Esophagus (tissue), 2 donors: ENCODE results near the gene PHF21B. TPM values are rescaled to one million over a fixed set of nuclear protein-coding genes. Genes with fewer than 3 reads are reported as not detected.
"Not testable (repeated sequence)": the region's sequence is repeated elsewhere in the genome, so short reads cannot be mapped to it uniquely, and the experiment has no call there.

Experiments used
- H3K27ac ChIP-seq, 2 donors: one replicate each; pipeline ENCODE4 v1.5.1; 2013; ENCODE audit warnings: low read depth in 2 of 2, mild to moderate bottlenecking in 2 of 2, inconsistent platforms in 1 of 2, low read length in 1 of 2, moderate library complexity in 1 of 2
- H3K27me3 ChIP-seq, 2 donors: one replicate each; pipeline ENCODE4 v1.6.1; 2013; ENCODE audit warnings: low read length in 2 of 2, control low read depth in 1 of 2, mild to moderate bottlenecking in 1 of 2; ENCODE audit not compliant: insufficient read depth in 2 of 2, control insufficient read depth in 1 of 2
- H3K36me3 ChIP-seq, 2 donors: one replicate each; pipeline ENCODE4 v1.6.1; 2013; ENCODE audit warnings: low read length in 1 of 2; ENCODE audit not compliant: control insufficient read depth in 2 of 2, insufficient read depth in 2 of 2
- H3K4me1 ChIP-seq, 2 donors: one replicate each; pipeline ENCODE4 v1.6.1; 2013; ENCODE audit warnings: low read length in 1 of 2; ENCODE audit not compliant: control insufficient read depth in 2 of 2, insufficient read depth in 2 of 2
- H3K4me3 ChIP-seq, 2 donors: one replicate each; pipeline ENCODE4 v1.5.1; 2013; ENCODE audit warnings: low read length in 2 of 2, mild to moderate bottlenecking in 2 of 2, low read depth in 1 of 2, moderate library complexity in 1 of 2
- H3K9me3 ChIP-seq, 2 donors: one replicate each; pipeline ENCODE4 v1.6.1; 2013; ENCODE audit warnings: mild to moderate bottlenecking in 2 of 2, low read depth in 1 of 2, low read length in 1 of 2, moderate library complexity in 1 of 2; ENCODE audit not compliant: control insufficient read depth in 2 of 2, insufficient read depth in 1 of 2
- WGBS, 2 donors: extraction: QIAGEN DNeasy Blood & Tissue Kit; methylation state at CpG; one replicate each; pipeline ENCODE4 v1.1.7; 2013; 5-methylcytosine and 5-hydroxymethylcytosine counted together
- polyA plus RNA-seq, 2 donors: library from polyadenylated mRNA; stranded (reverse); fragments of 200-250 nt; gene quantifications; one replicate each; pipeline ENCODE4 v1.2.3, GENCODE V29; 2013
- donor health status: healthy with polysubstance abuse.
- donor health status: Bipolar disorder and iron deficiency.

PHF21B gene
- polyA plus RNA-seq, 2 donors = 0.08 to 0.25 TPM

DNA sequence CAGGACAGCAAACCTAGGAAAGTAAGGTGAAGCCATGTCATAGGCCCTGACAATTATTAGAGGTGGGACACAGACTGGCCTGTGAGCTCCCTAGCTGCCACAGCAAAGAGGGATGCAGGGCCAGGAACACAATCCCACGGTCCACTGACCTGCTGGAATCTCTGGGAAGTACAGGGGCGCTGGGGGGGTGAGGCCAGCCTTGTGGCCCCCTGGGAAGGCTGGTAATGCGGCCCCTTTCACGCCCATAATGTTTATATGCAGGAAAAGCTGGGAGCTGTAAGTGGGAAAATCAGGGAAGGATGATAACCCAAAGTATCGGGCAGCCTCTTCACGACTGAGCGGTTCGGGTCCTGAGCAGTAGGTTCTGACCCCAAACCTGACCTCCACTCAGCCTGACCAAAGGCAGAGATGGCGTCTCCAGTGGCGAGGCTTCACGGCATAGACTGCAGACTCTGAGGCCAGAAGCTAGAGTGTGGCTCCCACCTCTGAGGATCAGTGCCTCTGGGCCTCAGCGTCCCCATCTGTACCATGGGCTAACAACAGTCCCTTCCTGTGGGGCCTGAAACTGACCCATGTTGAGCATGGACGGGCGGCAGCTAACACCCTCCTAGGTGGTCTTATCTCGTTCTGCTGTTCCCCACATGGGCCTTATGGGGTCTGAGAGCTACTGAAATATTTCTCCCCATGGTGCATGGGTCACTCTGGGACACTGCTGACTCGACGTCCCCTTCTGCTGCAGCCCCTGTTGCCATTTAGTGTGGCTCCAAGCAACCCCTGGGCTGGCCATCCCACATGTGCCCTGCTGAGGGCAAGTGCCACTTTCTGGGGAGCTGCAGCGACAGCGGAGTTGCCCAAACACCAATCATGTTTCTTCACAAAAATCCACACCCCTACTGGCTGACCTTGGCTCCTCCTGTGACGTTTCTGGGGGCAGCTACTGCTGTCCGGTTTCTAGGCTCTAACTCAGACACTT is 101.8 kb downstream of the PHF21B start:
- WGBS, 2 donors = 87 to 89% methylated on average over 21 of the region's 21 CpGs
- H3K4me1 ChIP-seq = no peaks in the 10 kb centered on the region
- no peak overlapping the region for H3K27ac ChIP-seq
- H3K36me3 ChIP-seq = no peaks in the 10 kb centered on the region
- peaks cover 0 to 3% of the 10 kb centered on the region in 2 donors for H3K9me3 ChIP-seq
- no peaks in the 10 kb centered on the region for H3K27me3 ChIP-seq
- no peak overlapping the region for H3K4me3 ChIP-seq

DNA sequence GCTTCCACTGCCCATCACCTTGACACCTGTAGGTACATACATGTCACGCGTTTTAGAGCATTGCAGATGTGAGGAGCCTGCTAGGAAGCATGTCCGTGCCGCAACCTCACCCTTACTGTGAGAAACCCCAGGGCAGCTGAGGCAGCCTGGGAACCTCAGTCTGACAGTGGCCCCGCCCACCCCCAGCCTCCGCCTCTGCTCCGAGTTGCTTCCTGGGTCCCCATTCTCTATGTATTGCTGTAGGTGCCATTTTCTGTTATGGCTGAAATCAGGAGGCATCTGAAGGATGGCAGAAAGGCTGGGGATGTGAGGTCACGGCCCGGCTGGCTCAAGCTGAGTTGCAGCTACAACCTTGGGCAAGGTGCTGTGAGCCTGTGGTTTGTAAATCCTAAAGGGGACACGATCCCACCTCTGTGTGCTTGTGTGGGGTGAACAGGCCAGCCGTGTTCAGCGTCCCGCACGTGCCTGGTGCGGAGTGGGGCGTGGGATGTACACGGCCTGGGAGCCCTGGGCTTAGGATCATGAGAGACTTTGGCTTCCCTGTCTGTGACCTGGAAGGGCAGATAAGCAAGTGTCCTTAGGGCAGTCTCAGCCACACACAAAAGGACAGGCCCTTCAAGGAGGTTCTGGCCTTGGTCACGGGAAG is 102.7 kb downstream of the PHF21B start:
- Histone ChIP-seq H3K4me3 (no peak overlapping the region), H3K9me3 (peaks cover 2 to 3% of the 10 kb centered on the region in 2 donors)
- 88 to 89% methylated on average over 18 of the region's 18 CpGs for WGBS, 2 donors

DNA sequence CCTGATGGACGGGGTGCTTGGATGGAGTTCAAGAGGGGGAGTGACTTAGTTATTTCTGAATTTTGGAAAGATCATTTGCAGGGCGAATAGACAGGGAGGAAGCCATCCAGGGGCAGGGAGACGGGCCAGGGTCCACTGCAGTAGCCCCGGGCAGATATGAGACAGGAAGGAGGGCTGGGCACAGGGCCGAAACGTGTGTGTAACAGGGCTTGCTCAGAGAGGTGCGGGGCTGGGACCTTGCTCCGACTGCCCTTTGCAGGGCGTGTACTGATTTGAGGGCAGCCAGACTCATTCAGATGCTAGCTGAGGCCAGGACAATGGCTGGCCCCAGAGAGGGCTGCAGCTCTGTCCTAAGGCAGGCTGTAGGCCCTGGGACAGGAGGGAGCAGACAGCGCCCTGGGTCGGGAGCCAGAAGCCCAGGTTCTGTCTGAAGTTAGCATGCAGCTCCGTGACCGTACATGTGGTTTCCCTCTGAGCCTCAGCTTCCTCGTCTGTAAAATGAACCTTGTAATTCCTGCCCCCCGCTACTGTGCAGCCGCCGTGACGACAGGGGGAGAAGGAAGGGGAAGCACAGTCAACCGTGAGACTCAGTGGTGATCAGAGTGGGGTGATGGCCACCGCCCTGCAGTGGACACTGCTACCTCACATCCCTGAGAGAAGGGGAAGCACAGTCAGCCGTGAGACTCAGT is 103.4 kb downstream of the PHF21B start:
- no peaks in the 10 kb centered on the region for H3K27me3 ChIP-seq
- no peak overlapping the region for H3K4me3 ChIP-seq
- H3K36me3 ChIP-seq = no peaks in the 10 kb centered on the region
- no peak overlapping the region for H3K27ac ChIP-seq
- WGBS, 2 donors = 87 to 88% methylated on average over 21 of the region's 21 CpGs
- peaks cover 2 to 6% of the 10 kb centered on the region in 2 donors for H3K9me3 ChIP-seq
- H3K4me1 ChIP-seq = no peaks in the 10 kb centered on the region

More for the DNA sequence above, 102.7 kb downstream of the PHF21B start:
- H3K4me1 ChIP-seq = no peaks in the 10 kb centered on the region
- no peaks in the 10 kb centered on the region for H3K36me3 ChIP-seq
- H3K27me3 ChIP-seq = no peaks in the 10 kb centered on the region
- H3K27ac ChIP-seq = no peak overlapping the region

DNA sequence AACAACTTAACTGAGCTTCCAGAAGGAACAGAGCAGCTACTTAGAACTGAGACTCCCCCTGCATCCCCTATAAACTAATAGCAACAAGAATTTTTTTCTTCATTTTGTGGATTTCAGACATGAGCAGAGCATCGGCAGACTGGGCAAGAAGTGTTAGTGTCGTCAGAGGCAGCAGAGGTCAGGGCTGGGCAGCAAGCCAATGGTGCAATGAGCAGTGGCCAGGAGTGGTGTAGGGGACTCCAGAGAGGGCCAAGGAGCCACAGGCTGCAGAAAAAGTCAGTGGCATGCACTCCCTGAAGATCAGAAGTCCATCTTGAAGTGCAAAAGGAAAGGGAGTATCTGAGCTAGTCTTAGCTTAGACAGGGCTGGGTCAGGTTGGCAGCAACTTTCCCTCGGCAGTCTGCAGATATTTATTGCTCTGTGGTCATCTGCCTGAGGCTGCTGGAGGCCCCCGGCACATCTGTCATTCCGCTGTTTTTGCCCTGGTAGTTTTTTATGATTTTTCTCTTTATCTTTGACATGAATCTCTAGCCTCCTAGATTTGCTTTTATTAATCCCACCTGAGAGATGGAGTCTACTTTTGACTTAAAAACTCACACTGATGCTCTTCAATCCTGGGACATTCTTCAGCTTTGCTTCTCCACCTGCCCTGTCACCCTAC is 105.2 kb downstream of the PHF21B start:
- H3K4me3 ChIP-seq, H3K36me3 ChIP-seq, H3K27me3 ChIP-seq, H3K27ac ChIP-seq, H3K9me3 ChIP-seq, H3K4me1 ChIP-seq: not testable (repeated sequence)
- WGBS, 2 donors = 63 to 65% methylated on average over 3 of the region's 5 CpGs

DNA sequence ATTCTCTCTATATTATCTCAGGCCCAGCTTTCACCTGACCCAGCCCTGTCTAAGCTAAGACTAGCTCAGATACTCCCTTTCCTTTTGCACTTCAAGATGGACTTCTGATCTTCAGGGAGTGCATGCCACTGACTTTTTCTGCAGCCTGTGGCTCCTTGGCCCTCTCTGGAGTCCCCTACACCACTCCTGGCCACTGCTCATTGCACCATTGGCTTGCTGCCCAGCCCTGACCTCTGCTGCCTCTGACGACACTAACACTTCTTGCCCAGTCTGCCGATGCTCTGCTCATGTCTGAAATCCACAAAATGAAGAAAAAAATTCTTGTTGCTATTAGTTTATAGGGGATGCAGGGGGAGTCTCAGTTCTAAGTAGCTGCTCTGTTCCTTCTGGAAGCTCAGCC is 106.6 kb downstream of the PHF21B start:
- H3K4me3 ChIP-seq, H3K36me3 ChIP-seq, H3K9me3 ChIP-seq, H3K4me1 ChIP-seq, H3K27ac ChIP-seq, H3K27me3 ChIP-seq: not testable (repeated sequence)
- WGBS, 2 donors = no CpG with 5 or more reads among the region's 2 CpGs

DNA sequence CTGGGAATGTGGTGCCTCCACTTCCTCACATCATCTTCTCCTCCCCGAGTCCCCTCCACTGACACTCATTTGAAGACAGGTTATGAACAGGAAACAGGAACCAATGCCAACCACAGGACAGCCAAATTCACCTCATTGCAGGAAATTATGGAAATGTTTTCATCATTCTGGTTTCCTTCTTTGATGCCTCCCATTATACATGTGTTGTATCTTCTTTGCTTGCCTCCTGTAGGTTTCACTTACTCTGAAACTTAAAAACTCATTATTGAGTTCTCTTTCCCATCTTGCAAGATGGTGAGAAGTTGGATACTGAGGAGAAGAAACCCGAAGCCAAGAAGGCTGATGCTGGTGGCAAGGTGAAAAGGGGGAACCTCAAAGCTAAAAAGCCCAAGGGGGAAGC is 108.5 kb downstream of the PHF21B start:
- Histone ChIP-seq H3K9me3 (peaks cover 6 to 12% of the 10 kb centered on the region in 2 donors), H3K4me1 (no peaks in the 10 kb centered on the region), H3K4me3 (no peak overlapping the region), H3K27ac (no peak overlapping the region), H3K27me3 (no peaks in the 10 kb centered on the region), H3K36me3 (no peaks in the 10 kb centered on the region)
- WGBS, 2 donors = 65 to 69% methylated on average over 2 of the region's 2 CpGs

DNA sequence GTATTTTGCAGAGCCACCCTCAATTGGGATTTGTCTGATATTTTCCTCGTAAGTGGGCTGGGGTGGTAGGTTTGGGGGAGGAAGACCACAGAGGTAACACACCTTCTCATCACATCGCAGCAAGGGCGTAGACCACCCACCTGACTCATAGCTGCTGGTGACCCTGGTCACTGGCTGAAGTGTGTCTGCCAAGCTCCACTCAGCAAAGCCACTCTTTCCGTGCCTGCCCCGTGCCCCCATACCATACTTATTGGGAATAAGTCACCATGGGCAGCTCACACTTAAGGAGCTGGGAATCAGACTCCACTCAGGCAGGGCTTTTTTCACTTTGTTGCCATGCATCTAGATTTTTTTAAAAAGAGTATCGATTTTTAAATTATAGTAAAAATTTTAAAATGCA is 111.6 kb downstream of the PHF21B start:
- no peak overlapping the region for H3K4me3 ChIP-seq
- 91 to 95% methylated on average over 6 of the region's 6 CpGs for WGBS, 2 donors
- H3K4me1 ChIP-seq = no peaks in the 10 kb centered on the region
- no peaks in the 10 kb centered on the region for H3K36me3 ChIP-seq
- no peaks in the 10 kb centered on the region for H3K27me3 ChIP-seq
- peaks cover 6 to 12% of the 10 kb centered on the region in 2 donors for H3K9me3 ChIP-seq
- H3K27ac ChIP-seq = no peak overlapping the region

DNA sequence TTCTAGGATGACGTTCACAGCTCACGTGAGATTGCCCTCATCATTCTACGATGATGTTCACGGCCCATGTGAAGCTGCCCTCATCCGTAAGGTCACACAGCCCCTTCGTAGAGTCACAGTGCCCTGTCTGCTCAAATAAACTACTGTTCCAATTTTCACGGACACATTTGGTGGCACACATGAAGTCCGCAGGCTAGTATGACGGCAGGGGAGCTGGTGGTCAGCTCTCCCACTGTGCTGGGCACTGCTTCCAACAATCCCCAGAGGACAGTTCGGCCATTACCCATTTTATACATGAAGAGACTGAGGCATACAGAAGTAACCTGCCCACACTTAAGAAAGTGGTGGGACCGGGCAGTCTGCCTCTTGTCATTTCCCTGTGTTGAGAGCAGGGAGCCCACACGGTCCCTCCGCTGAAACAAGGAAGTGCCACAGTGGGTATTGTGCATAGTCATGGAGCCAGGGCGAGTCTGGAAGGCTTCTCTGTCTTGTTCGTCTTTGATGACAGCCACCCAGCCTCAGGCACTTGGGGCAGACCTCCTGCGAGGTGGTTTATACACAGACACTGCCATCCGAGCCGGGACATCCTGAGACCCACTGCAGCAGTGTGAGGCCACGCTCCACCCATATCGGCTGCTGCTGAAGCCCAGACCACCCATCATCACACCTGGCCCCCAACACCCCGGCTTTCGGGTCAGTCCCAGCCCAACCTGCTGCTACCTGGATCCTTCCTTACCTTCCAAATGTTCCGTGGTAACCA is 114.3 kb downstream of the PHF21B start:
- WGBS, 2 donors = 81 to 84% methylated on average over 23 of the region's 23 CpGs
- H3K27ac ChIP-seq = no peak overlapping the region
- no peak overlapping the region for H3K4me3 ChIP-seq
- H3K36me3 ChIP-seq = no peaks in the 10 kb centered on the region
- H3K27me3 ChIP-seq = no peaks in the 10 kb centered on the region
- H3K9me3 ChIP-seq = peaks cover 0 to 3% of the 10 kb centered on the region in 2 donors
- no peaks in the 10 kb centered on the region for H3K4me1 ChIP-seq

DNA sequence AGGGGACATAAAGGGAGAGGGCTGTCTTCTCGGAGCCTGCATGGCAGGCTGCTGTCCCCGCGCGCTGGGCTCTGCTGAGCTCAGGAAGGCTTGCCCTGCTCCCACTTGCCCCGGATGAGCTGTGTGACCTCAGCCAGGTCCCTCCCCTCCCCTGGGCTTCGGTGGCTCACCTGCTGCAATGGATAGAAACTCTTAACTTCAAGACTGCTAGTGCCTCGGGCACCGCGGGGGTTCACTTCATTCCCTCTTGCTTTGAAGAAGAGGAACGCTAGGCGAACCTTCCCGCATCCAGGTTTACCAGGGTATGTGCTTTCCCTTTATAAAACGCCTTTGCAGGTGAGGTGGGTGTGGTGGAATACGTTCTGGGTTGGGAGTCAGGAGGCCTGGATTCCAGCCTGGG is 115.0 kb downstream of the PHF21B start:
- Histone ChIP-seq H3K36me3 (no peaks in the 10 kb centered on the region), H3K27me3 (no peaks in the 10 kb centered on the region), H3K9me3 (peaks cover 0 to 3% of the 10 kb centered on the region in 2 donors), H3K4me1 (no peaks in the 10 kb centered on the region), H3K27ac (no peak overlapping the region), H3K4me3 (no peak overlapping the region)
- 80 to 81% methylated on average over 14 of the region's 14 CpGs for WGBS, 2 donors
